Measurements from ENCODE around the gene PTPRK. TPM values are rescaled to one million over a fixed set of nuclear protein-coding genes. Genes with fewer than 3 reads are reported as not detected.

The PTPRK gene
- total RNA-seq, 4 donors from 2014 or later: 20.0 to 64.2 (median 36.6) TPM

DNA sequence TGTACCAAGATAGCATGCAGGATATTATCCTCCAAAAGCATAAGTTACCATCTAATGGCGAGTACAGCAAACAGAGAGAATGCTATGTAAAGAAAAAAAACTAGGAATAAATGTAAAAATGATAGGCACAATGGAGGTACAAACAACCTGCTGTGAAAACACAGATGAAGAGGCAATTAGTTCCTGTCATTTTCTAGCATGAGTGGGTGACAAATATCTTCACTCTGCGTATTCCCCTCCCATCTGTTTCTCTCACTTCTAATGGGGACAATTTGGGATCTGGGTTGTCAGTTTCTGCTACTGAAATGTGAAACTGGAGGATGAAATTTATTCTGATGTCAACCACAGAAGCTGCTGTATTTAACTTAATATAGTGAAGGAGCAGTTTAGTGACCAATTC lies 11.7 kb upstream of the PTPRK start:
- Histone ChIP-seq H3K4me1 (no peaks in the 10 kb centered on the region), H3K9me3 (no peaks in the 10 kb centered on the region), H3K27ac (no peak overlapping the region), H3K27me3 (no peaks in the 10 kb centered on the region), H3K4me3 (no peak overlapping the region), H3K36me3 (no peaks in the 10 kb centered on the region)
- no peak for TF ChIP-seq POLR2A (IDR thresholded peaks at IDR 0.05)
- no peak for DNase-seq
- intact Hi-C loops (cut with DNase I; ENCODE audit: low total_unique reads): no loop called here

DNA sequence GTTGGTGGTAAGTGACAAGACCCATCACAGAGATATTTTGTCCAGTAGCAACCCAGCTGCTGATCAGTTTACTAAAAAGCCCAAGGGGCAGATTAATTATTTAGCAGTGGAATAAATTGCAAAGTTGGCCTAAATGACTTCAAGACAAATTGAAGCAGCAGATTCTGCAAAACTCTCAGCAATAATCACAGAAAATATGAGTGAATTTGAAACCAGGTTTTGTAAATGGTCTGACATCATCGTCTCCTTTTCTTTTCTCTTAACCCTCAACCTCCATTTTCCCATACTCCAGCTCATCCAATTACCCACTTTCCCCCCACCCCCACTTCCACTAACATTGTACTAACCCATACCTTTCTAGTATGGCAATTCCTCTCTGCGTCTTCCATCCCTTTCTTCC lies 11.3 kb upstream of the PTPRK start:
- intact Hi-C loops (cut with DNase I; ENCODE audit: low total_unique reads): no loop called here
- no peak overlapping the region for H3K4me3 ChIP-seq
- no peak for DNase-seq
- no peaks in the 10 kb centered on the region for H3K9me3 ChIP-seq
- H3K27me3 ChIP-seq: no peaks in the 10 kb centered on the region
- H3K36me3 ChIP-seq: no peaks in the 10 kb centered on the region
- H3K27ac ChIP-seq: no peak overlapping the region
- H3K4me1 ChIP-seq: no peaks in the 10 kb centered on the region
- TF ChIP-seq CTCF (IDR thresholded peaks at IDR 0.05) (no peak), POLR2A (IDR thresholded peaks at IDR 0.05) (no peak)

- Histone ChIP-seq H3K4me3 (no peak overlapping the region), H3K27ac (no peak overlapping the region), H3K4me1 (no peaks in the 10 kb centered on the region), H3K36me3 (no peaks in the 10 kb centered on the region), H3K9me3 (no peaks in the 10 kb centered on the region), H3K27me3 (no peaks in the 10 kb centered on the region)
- intact Hi-C loops (cut with DNase I; ENCODE audit: low total_unique reads): no loop called here
- no peak for TF ChIP-seq POLR2A (IDR thresholded peaks at IDR 0.05)
- TF ChIP-seq CTCF (IDR thresholded peaks at IDR 0.05): no peak
- DNase-seq: no peak
Measured at GRCh38 chr6:128528241-128528640, 7.8 kb upstream of the PTPRK start.

DNA sequence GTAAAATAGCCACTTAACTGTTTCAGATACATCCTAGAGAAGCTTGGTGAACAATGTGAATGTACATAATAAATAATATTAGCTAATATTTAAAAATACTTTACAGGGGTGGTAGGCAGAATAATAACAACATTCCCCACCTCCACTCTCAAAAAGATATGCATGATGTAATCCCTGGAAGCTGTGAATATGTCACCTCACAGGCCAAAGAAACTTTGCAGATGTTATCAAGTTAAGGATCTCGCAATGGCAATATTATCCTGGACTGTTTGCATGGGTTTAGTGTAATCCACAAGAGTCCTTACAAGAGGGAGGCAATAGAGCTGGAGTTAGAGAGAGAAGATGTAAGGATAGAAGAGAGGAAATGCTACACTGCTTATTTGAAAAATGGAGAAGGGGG lies 7.0 kb upstream of the PTPRK start:
- DNase-seq: no peak
- Histone ChIP-seq H3K27me3 (no peaks in the 10 kb centered on the region), H3K4me3 (no peak overlapping the region), H3K4me1 (no peaks in the 10 kb centered on the region), H3K36me3 (no peaks in the 10 kb centered on the region), H3K27ac (no peak overlapping the region), H3K9me3 (no peaks in the 10 kb centered on the region)
- TF ChIP-seq POLR2A (IDR thresholded peaks at IDR 0.05): no peak
- TF ChIP-seq CTCF (IDR thresholded peaks at IDR 0.05): no peak
- intact Hi-C loops (cut with DNase I; ENCODE audit: low total_unique reads): no loop called here

DNA sequence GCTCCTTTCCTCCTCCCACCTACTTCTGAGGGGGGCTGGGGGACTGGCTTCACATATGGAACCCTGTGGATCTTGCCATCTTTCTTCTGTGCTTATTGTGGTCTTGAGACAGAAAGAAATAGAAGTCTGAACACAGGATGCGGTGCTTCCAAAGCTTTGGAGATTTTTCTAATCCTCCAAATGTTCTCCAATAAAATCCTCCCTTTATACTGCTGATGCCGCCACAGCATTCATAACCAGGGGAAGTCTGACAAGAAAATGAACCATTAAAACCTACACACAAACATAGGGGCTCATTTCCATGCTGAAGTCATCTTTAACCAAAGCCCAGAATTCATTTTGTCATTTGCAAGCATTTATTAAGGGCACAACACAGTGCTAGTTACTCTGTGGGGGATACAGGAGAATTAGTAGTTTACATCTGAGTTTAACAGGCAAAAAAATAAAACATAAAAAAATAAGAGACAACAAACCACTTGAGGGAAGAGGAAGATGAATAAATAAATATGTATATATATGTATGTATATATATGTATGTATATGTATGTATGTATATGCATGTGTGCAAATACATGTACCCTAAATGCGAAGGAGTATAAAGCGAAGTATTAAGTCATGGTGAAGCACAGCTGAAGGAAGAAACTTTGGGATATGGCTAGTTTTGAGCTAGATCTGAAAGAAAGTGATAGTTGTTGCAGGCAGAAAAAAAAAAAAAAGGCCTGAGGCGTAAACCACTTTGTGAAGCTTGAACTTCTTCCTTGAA lies 5.9 kb upstream of the PTPRK start:
- H3K9me3 ChIP-seq: no peaks in the 10 kb centered on the region
- no peak overlapping the region for H3K4me3 ChIP-seq
- H3K27ac ChIP-seq: no peak overlapping the region
- no peaks in the 10 kb centered on the region for H3K27me3 ChIP-seq
- intact Hi-C loops (cut with DNase I; ENCODE audit: low total_unique reads): no loop called here
- H3K4me1 ChIP-seq: peaks cover 0 to 3% of the 10 kb centered on the region in 2 donors
- DNase-seq: no peak
- TF ChIP-seq POLR2A (IDR thresholded peaks at IDR 0.05): no peak
- no peak for TF ChIP-seq CTCF (IDR thresholded peaks at IDR 0.05)
- H3K36me3 ChIP-seq: no peaks in the 10 kb centered on the region
